GM12878 (cell line): Measurements from ENCODE around the gene PADI4. TPM values are rescaled to one million over a fixed set of nuclear protein-coding genes. Genes with fewer than 3 reads are reported as not detected.

ENCODE experiments used
- ATAC-seq: fragments of 200-7000 bp; cut with Tn5 transposase; 3 replicates; pipeline ENCODE4 v1.9.1; 2020; ENCODE audit warnings: mild to moderate bottlenecking, moderate library complexity
- Bru-seq: library from RNA; stranded (reverse); fragments of 400-500 nt; gene quantifications from one replicate; lab custom pipeline; 2021; lab: Mats Ljungman, UMichigan
- BruChase-seq, 2 experiments: library from RNA; stranded (reverse); fragments of 400-500 nt; gene quantifications; one replicate each; lab custom pipeline; 2021; lab: Mats Ljungman, UMichigan
- BruUV-seq: library from RNA; stranded (reverse); fragments of 400-500 nt; replicated peaks from 2 replicates; lab custom pipeline; 2021; lab: Mats Ljungman, UMichigan
- CTCF ChIA-PET: fragments of 300-600 bp; sonication (Branson Sonifier 250); formaldehyde crosslinking; extraction: SDS; loops from one replicate; lab custom pipeline; 2021; ENCODE audit warnings: inconsistent platforms; lab: Yijun Ruan, JAX
- POLR2A ChIA-PET: fragments of 350-600 bp; formaldehyde crosslinking; extraction: SDS; loops from one replicate; lab custom pipeline; 2021; ENCODE audit warnings: inconsistent platforms; lab: Charles Lee
- RAD21 ChIA-PET: fragments of 300-600 bp; sonication (Branson Sonifier 250); formaldehyde crosslinking; loops from one replicate; lab custom pipeline; 2023; ENCODE audit warnings: antibody characterized with exemption; ENCODE audit not compliant: unreplicated experiment; lab: Charles Lee
- SMC1A ChIA-PET: fragments of 300-600 bp; sonication (Branson Sonifier 250); formaldehyde crosslinking; loops from one replicate; lab custom pipeline; 2023; ENCODE audit not compliant: unreplicated experiment, uncharacterized antibody; lab: Charles Lee
- DNase-seq: peaks from one replicate; pipeline ENCODE4 v3.0.0-alpha.2; 2011; ENCODE audit warnings: low read depth, low spot score
- FAIRE-seq: peaks from 3 replicates; lab custom pipeline; 2011; peaks lifted over from hg19 to GRCh38; lab: Jason Lieb, UNC
- H2AFZ ChIP-seq: 2 replicates; pipeline ENCODE4 v1.6.0; 2011; ENCODE audit warnings: low read depth, low read length, control low read depth; ENCODE audit not compliant: control insufficient read depth
- H3K27ac ChIP-seq: 2 replicates; pipeline ENCODE4 v1.5.1; 2011; ENCODE audit warnings: control low read depth; ENCODE audit not compliant: control insufficient read depth, insufficient read depth
- H3K27me3 ChIP-seq, 2 experiments: replicated peaks in 1 of 2; 2 replicates each; pipeline versions ENCODE4 v1.6.0 to v1.6.1; 2011; ENCODE audit warnings: low read length in 1 of 2; ENCODE audit not compliant: control insufficient read depth in 2 of 2, insufficient read depth in 2 of 2
- H3K36me3 ChIP-seq, 2 experiments: 2 replicates each; pipeline ENCODE4 v1.5.1; 2011; ENCODE audit warnings: low read length in 1 of 2; ENCODE audit not compliant: control insufficient read depth in 2 of 2, insufficient read depth in 2 of 2
- H3K4me1 ChIP-seq: 2 replicates; pipeline ENCODE4 v1.6.1; 2011; ENCODE audit warnings: mild to moderate bottlenecking, low read length, moderate library complexity, mixed read lengths; ENCODE audit not compliant: control insufficient read depth, insufficient read depth
- H3K4me2 ChIP-seq: 2 replicates; pipeline ENCODE4 v1.6.0; 2011; ENCODE audit warnings: control low read depth; ENCODE audit not compliant: control insufficient read depth, insufficient read depth
- H3K4me3 ChIP-seq: fragments of 200-600 bp; sonication (generic); 2 replicates; pipeline ENCODE4 v1.5.1; 2016
- H3K79me2 ChIP-seq: 2 replicates; pipeline ENCODE4 v1.6.0; 2011; ENCODE audit warnings: low read length; ENCODE audit not compliant: control insufficient read depth, insufficient read depth
- H3K9ac ChIP-seq: 2 replicates; pipeline ENCODE4 v1.8.0; 2011; ENCODE audit warnings: low read length, control low read depth, mixed read lengths; ENCODE audit not compliant: control insufficient read depth, insufficient read depth
- H3K9me3 ChIP-seq: replicated peaks from 3 replicates; pipeline ENCODE4 v1.5.1; 2011; ENCODE audit warnings: mild to moderate bottlenecking, low read length; ENCODE audit not compliant: control insufficient read depth, insufficient read depth
- H4K20me1 ChIP-seq: 2 replicates; pipeline ENCODE4 v1.6.0; 2011; ENCODE audit not compliant: control insufficient read depth, insufficient read depth
- BCL11A ChIP-seq: IDR thresholded peaks from 2 replicates; pipeline ENCODE4 v1.6.1; 2011; ENCODE audit warnings: low read depth, low read length
- CHD1 ChIP-seq: IDR thresholded peaks from 2 replicates; pipeline ENCODE4 v1.6.1; 2012; ENCODE audit warnings: low read depth, low read length, improper control_type of control experiment
- CREB1 ChIP-seq: IDR thresholded peaks from 2 replicates; pipeline ENCODE4 v1.6.1; 2012; ENCODE audit warnings: low read depth, mild to moderate bottlenecking, inconsistent platforms
- CUX1 ChIP-seq: IDR thresholded peaks from 2 replicates; pipeline ENCODE4 v1.6.1; 2012; ENCODE audit warnings: improper control_type of control experiment, low read depth, low read length; ENCODE audit not compliant: insufficient replicate concordance
- DPF2 ChIP-seq: fragments of 450-650 bp; IDR thresholded peaks from 2 replicates; pipeline ENCODE4 v1.6.1; 2017; ENCODE audit warnings: mild to moderate bottlenecking
- E4F1 ChIP-seq: fragments of 450-650 bp; IDR thresholded peaks from 2 replicates; pipeline ENCODE4 v1.6.1; 2018; ENCODE audit warnings: borderline replicate concordance, mild to moderate bottlenecking; ENCODE audit not compliant: partially characterized antibody
- FOXK2 ChIP-seq: fragments of 450-650 bp; IDR thresholded peaks from 2 replicates; pipeline ENCODE4 v1.6.1; 2017; ENCODE audit warnings: mild to moderate bottlenecking, moderate library complexity
- HCFC1 ChIP-seq: fragments of 150-350 bp; IDR thresholded peaks from 2 replicates; pipeline ENCODE4 v1.6.1; 2014; ENCODE audit warnings: low read length
- PML ChIP-seq: IDR thresholded peaks from 2 replicates; pipeline ENCODE4 v1.6.1; 2012; ENCODE audit warnings: low read length, inconsistent platforms
- POU2F2 ChIP-seq: IDR thresholded peaks from 3 replicates; pipeline ENCODE4 v1.6.1; 2011; ENCODE audit warnings: low read depth, mild to moderate bottlenecking, low read length, borderline replicate concordance
- SMAD5 ChIP-seq: IDR thresholded peaks from 2 replicates; pipeline ENCODE4 v1.6.1; 2016; ENCODE audit warnings: antibody characterized with exemption, low read depth
- SPI1 ChIP-seq: IDR thresholded peaks from 2 replicates; pipeline ENCODE4 v1.6.1; 2011; ENCODE audit warnings: low read depth, mild to moderate bottlenecking, low read length, moderate library complexity, borderline replicate concordance; ENCODE audit not compliant: insufficient read depth
- TCF12 ChIP-seq: IDR thresholded peaks from 2 replicates; pipeline ENCODE4 v1.6.1; 2011; ENCODE audit warnings: low read depth, mild to moderate bottlenecking, low read length
- USF2 ChIP-seq: IDR thresholded peaks from 2 replicates; pipeline ENCODE4 v1.6.1; 2011; ENCODE audit warnings: low read depth, low read length, improper control_type of control experiment, borderline replicate concordance
- WGBS: methylation state at CpG from one replicate; pipeline ENCODE4 v1.1.6; 2016; ENCODE audit warnings: low lambda C conversion rate; ENCODE audit not compliant: insufficient replicate concordance, insufficient coverage; ENCODE audit errors: missing lambda C conversion rate; 5-methylcytosine and 5-hydroxymethylcytosine counted together
- in situ Hi-C: fragments of 300-500 bp; cut with MboI; formaldehyde crosslinking; loops from 9 replicates; pipeline ENCODE4 v1.14.3; 2018; ENCODE audit warnings: mixed read lengths
- intact Hi-C: fragments of 100-400 bp; cut with micrococcal nuclease; formaldehyde crosslinking; loops from one replicate; pipeline ENCODE4 v1.14.2; 2022; ENCODE audit not compliant: unreplicated experiment
- long read RNA-seq, 2 experiments: library from polyadenylated mRNA; unstranded; transcript quantifications; one replicate each; pipeline ENCODE4 v2.0.0, GENCODE V29; 2019 to 2020
- polyA minus RNA-seq, 3 experiments: library from RNA; depleted of rRNA, polyadenylated mRNA; stranded (reverse); fragments of >200 nt; gene quantifications; 2 replicates each; pipeline ENCODE4 v1.2.3, GENCODE V29; 2011
- polyA plus RNA-seq, 11 experiments: library from polyadenylated mRNA; depleted of rRNA in 4 of 11; unstranded in 6 of 11; stranded (reverse) in 5 of 11; fragments of >200 nt; fragmentation: Nextera tagmentation in 4 of 11; fragmentation: Illumina TruSeq in 1 of 11; extraction: Ambion mirVana in 4 of 11; extraction: Trizol in 1 of 11; gene quantifications; 1 replicate in 1 of 11; 2 replicates in 10 of 11; pipeline versions ENCODE4 v1.2.1 to v1.2.3, GENCODE V29; 2011 to 2016; ENCODE audit warnings: inconsistent platforms in 2 of 11, missing spikeins in 2 of 11, low read depth in 1 of 11
- total RNA-seq, 4 experiments: library from RNA; depleted of rRNA in 3 of 4; stranded (reverse); fragments of >200 nt in 3 of 4; fragmentation: Illumina TruSeq in 1 of 4; extraction: Trizol in 1 of 4; gene quantifications; 2 replicates each; pipeline versions ENCODE4 v1.2.1 to v1.2.3, GENCODE V29; 2013 to 2021

PADI4 gene
- total RNA-seq (2013; cell fraction: nucleolus; rRNA removed) = not detected in 2 replicates
- total RNA-seq (2014; rRNA removed) (0.11 TPM in 1 of 2 replicates, not detected in the other), total RNA-seq (2014; rRNA removed; fragmentation: Illumina TruSeq; extraction: Trizol) (0.09 TPM in 1 of 2 replicates, not detected in the other), total RNA-seq (2021) (0.13 and 0.15 TPM in 2 replicates), polyA plus RNA-seq (2011; rRNA removed) (0.13 and 0.15 TPM in 2 replicates), polyA plus RNA-seq (2014; fragmentation: Illumina TruSeq; extraction: Trizol) (0.09 TPM in 1 of 2 replicates, not detected in the other), polyA plus RNA-seq (2014; fragmentation: Nextera tagmentation; extraction: Ambion mirVana) (under 1 TPM in 1 of 2 experiments, not detected in 1; 0.15 TPM), polyA plus RNA-seq (2014; rRNA removed) (0.08 and 0.24 TPM in 2 replicates), polyA plus RNA-seq (2016; fragmentation: Nextera tagmentation; extraction: Ambion mirVana) (under 1 TPM; 0.39 to 0.47 TPM), polyA minus RNA-seq (2011; rRNA and poly(A)+ RNA removed) (0.15 TPM in 1 of 2 replicates, not detected in the other), Bru-seq, nascent RNA (percentile 16 among the genes with signal in this experiment), BruChase-seq, experiment 1, labeled RNA remaining after a 6-hour chase (percentile 18 among the genes with signal in this experiment), BruChase-seq, experiment 2, labeled RNA remaining after a 2-hour chase (percentile 14 among the genes with signal in this experiment)
- not detected for polyA plus RNA-seq (2011; ENCODE audit: low read depth)
- polyA plus RNA-seq (2011; cell fraction: cytosol; rRNA removed) = 0.18 and 0.32 TPM in 2 replicates
- 0.25 and 0.45 TPM in 2 replicates for polyA plus RNA-seq (2011; cell fraction: nucleus; rRNA removed)
- polyA plus RNA-seq (2012) = 0.11 and 0.38 TPM in 2 replicates
- polyA minus RNA-seq (2011; cell fraction: cytosol; rRNA and poly(A)+ RNA removed) = not detected in 2 replicates
- 0.12 TPM in 1 of 2 replicates, not detected in the other for polyA minus RNA-seq (2011; cell fraction: nucleus; rRNA and poly(A)+ RNA removed)
- long read RNA-seq, experiment 1, partial matches to known transcripts = 0 of 1 reads
- long read RNA-seq, experiment 1, other reads (novel, unspliced or antisense) = 0 of 1 reads
- long read RNA-seq, experiment 2 = 0 reads

- ATAC-seq (no peak), DNase-seq (no peak), FAIRE-seq (no peak)
- CTCF ChIA-PET = no interaction called here
- Histone ChIP-seq H3K9ac (no peak within 1 kb of the TSS), H2AFZ (no peak within 1 kb of the TSS), H3K79me2 (no peaks in the 10 kb centered on the region), H3K9me3 (no peaks in the 10 kb centered on the region), H3K27ac (no peak within 1 kb of the TSS), H4K20me1 (no peaks in the 10 kb centered on the region), H3K36me3 (no peaks in the 10 kb centered on the region), H3K4me1 (no peaks in the 10 kb centered on the region), H3K4me3 (no peak within 1 kb of the TSS), H3K27me3 (no peaks in the 10 kb centered on the region; a peak in 1 of 4 replicates), H3K4me2 (no peak within 1 kb of the TSS)
- no TSS peak for BruUV-seq
- POLR2A ChIA-PET = no interaction called here
- 2% methylated on average over 8 of the region's 8 CpGs for WGBS
- in situ Hi-C loops (no loop called here), intact Hi-C loops (no loop called here)
- SMC1A ChIA-PET = no interaction called here
- RAD21 ChIA-PET = no interaction called here
- TF ChIP-seq USF2 (no peak), BCL11A (no peak), TCF12 (no peak), HCFC1 (no peak), CREB1 (no peak), DPF2 (no peak), CHD1 (no peak), E4F1 (no peak), PML (no peak), SPI1 (no peak), POU2F2 (no peak), SMAD5 (no peak), CUX1 (no peak), FOXK2 (no peak)
Measured at GRCh38 chr1:17307946-17308345, at the start of gene PADI4. Gene PADI4, plus strand, starts transcription at chr1:17308197. Its CDS starts 26 bp downstream, at chr1:17308223.
